Fibroblast of villous mesenchyme (primary cell): ENCODE data around the gene RBM47. TPM values are rescaled to one million over a fixed set of nuclear protein-coding genes. Genes with fewer than 3 reads are reported as not detected.
"Not testable (repeated sequence)": the region's sequence is repeated elsewhere in the genome, so short reads cannot be mapped to it uniquely, and the experiment has no call there.

ENCODE experiments used
- DNase-seq: peaks from one replicate; pipeline ENCODE4 v3.0.0-alpha.2; 2010; ENCODE audit warnings: low read depth
- H3K4me3 ChIP-seq: 2 replicates; pipeline ENCODE4 v1.5.1; 2011; ENCODE audit warnings: low read depth, mild to moderate bottlenecking, low read length
- total RNA-seq: library from RNA; depleted of rRNA; stranded (reverse); fragments of >200 nt; gene quantifications from 2 replicates; pipeline ENCODE4 v1.2.3, GENCODE V29; 2012
- TF ChIP-seq, protein P1 (sequence below): IDR thresholded peaks from 2 replicates; pipeline ENCODE4 v1.5.1; 2012; ENCODE audit warnings: low read depth, mild to moderate bottlenecking, low read length; ENCODE audit not compliant: insufficient read depth

RBM47 gene
- total RNA-seq, 1 donor: 0.86 TPM

- peak overlapping the region; percentile 42 for H3K4me3 ChIP-seq
- peak; percentile 86 for DNase-seq
- TF ChIP-seq, protein P1, sequence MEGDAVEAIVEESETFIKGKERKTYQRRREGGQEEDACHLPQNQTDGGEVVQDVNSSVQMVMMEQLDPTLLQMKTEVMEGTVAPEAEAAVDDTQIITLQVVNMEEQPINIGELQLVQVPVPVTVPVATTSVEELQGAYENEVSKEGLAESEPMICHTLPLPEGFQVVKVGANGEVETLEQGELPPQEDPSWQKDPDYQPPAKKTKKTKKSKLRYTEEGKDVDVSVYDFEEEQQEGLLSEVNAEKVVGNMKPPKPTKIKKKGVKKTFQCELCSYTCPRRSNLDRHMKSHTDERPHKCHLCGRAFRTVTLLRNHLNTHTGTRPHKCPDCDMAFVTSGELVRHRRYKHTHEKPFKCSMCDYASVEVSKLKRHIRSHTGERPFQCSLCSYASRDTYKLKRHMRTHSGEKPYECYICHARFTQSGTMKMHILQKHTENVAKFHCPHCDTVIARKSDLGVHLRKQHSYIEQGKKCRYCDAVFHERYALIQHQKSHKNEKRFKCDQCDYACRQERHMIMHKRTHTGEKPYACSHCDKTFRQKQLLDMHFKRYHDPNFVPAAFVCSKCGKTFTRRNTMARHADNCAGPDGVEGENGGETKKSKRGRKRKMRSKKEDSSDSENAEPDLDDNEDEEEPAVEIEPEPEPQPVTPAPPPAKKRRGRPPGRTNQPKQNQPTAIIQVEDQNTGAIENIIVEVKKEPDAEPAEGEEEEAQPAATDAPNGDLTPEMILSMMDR: peak; percentile 50
These were observed 78.7 kb downstream of the RBM47 start for GRCh38 chr4:40550948-40551462.

- DNase-seq: no peak
- no peak overlapping the region for H3K4me3 ChIP-seq
- TF ChIP-seq, protein P1: no peak
These were observed 79.5 kb downstream of the RBM47 start for GRCh38 chr4:40550196-40550595.

- H3K4me3 ChIP-seq: no peak overlapping the region
- TF ChIP-seq, protein P1: no peak
- no peak for DNase-seq
These were observed 81.4 kb downstream of the RBM47 start for GRCh38 chr4:40548256-40548655.

DNA sequence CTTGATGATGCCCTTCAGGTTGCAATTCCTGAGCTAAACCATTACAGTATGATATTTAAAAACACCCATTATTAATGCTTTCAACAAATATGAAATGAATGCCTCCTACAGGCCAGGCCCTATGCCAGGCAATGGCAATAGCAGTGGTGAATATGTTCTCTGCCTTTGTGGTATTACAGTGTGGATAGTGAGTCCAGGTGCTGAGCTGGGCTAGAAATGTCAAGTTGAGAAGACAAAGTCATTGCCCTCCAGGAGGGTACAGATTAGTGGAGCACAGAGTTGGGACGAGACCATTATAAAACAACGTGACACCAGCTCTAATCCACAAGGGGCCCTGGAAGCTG is 81.9 kb downstream of the RBM47 start:
- DNase-seq: no peak
- H3K4me3 ChIP-seq: no peak overlapping the region
- TF ChIP-seq, protein P1: no peak

- DNase-seq: no peak
These were observed 82.5 kb downstream of the RBM47 start for GRCh38 chr4:40546969-40547788.

DNA sequence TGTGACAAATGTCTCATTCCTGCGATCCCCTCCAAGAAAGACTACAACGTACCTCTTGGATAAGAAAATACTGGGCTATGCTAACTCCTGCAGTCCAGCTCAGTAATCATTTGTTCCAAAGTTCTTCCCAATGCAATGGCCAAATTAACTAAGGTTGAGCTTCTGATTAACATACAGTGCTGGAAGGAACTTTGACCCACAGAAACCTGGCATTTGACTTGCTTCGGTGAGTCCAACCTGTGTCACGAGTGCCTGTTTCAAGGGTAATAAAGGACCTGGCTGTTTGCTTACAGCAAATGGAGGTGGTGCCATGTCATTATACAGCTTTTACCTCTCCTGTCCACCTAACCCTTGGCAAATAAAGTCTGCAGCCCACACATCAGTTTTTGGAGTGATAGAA is 83.2 kb downstream of the RBM47 start:
- TF ChIP-seq, protein P1: no peak
- DNase-seq: no peak
- H3K4me3 ChIP-seq: no peak overlapping the region

More at GRCh38 chr4:40546969-40547788, 82.5 kb downstream of the RBM47 start:
- TF ChIP-seq, protein P1: no peak
- no peak overlapping the region for H3K4me3 ChIP-seq

DNA sequence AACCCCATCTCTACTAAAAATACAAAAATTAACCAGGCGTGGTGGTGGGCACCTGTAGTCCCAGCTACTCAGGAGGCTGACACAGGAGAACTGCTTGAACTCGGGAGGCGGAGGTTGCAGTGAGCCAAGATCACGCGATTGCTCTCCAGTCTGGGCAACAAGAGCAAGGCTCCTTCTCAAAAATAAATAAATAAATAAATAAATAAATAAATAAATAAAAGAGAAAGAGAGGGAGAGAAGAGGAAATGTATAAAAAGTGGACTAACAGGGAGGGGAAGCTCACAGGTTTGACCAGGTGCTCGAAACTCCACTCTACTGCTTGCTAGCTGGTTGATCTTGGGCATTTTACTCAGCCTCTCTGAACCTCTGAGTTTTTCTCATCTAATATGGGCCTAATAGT is 84.2 kb downstream of the RBM47 start:
- H3K4me3 ChIP-seq, DNase-seq: not testable (repeated sequence)
